ENCODE measurements around the gene COX6A1.

Gene COX6A1

DNA sequence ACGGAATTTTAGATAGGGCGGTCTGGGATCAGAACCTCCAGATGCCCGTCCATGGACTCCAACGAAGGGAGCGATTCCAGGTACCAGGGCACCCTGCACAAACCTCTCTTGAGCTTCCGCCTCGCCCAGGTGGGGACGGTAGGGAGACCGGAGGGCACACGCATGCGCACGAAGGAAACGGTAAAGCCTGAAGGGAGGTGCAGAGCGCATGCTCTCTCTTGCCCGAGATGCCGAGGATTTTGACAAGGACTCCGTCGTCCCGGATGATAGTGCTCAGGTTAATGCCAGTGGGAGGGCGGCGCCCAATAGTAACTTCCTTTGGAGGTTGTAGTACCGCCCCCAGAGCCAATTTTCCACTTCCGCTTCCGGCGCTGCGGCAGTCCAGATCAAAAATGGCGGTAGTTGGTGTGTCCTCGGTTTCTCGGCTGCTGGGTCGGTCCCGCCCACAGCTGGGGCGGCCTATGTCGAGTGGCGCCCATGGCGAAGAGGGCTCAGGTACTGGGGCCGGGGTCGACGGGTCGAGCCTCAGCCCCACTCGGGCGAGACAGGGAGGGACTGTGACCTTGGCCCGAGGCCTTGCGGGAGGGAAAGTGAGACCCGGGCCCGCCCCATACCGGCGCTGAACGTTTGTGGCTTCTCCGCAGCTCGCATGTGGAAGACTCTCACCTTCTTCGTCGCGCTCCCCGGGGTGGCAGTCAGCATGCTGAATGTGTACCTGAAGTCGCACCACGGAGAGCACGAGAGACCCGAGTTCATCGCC, at the start of gene COX6A1:
Gene COX6A1, plus strand, starts transcription at position 379 of the 760 bp plus-strand sequence. Its CDS starts 14 bp downstream, at position 393.
- DNase-seq (ENCODE audit: low read depth in 2 of 2) = peak; percentile 96 to 97

DNA sequence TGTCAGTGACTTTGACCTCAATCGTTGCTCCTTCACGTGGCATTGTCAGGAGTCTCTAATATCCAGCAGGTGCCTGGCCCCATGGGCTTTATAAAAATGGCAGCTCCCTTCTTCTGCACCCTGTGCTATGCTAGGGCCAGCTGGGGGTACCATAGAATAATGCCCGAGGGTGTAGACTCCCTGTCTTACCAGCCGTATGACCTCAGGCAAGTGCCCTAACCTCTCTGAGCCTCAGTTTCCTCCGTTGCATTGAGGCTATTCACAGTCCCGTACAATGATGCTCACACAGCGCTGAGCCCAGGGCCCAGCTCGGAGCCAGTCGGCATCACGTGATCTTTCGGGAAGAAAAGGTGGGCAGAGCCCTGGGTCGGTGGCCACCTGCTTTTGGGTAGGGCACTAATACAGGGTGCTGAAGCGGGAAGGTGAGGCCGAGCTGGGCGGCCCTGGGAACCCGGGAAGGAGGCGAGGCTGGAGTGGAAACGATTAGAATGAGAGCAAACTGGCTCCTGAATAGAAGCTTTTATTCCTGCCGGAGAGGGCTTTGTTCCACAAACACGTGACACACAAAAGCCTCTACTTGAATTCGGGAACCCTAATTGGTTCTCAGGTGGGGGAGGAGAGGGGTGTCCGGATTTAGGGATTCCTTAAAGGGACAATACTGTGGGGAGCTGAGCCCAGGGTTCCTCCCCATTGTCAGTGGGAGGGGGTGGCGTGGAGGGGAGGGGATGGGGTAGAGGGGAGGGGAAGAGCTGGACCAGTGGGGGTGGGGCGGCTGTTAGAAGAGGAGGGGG, 49.0 kb upstream of the COX6A1 start:
- no peak for DNase-seq (ENCODE audit: low read depth in 2 of 2)

DNA sequence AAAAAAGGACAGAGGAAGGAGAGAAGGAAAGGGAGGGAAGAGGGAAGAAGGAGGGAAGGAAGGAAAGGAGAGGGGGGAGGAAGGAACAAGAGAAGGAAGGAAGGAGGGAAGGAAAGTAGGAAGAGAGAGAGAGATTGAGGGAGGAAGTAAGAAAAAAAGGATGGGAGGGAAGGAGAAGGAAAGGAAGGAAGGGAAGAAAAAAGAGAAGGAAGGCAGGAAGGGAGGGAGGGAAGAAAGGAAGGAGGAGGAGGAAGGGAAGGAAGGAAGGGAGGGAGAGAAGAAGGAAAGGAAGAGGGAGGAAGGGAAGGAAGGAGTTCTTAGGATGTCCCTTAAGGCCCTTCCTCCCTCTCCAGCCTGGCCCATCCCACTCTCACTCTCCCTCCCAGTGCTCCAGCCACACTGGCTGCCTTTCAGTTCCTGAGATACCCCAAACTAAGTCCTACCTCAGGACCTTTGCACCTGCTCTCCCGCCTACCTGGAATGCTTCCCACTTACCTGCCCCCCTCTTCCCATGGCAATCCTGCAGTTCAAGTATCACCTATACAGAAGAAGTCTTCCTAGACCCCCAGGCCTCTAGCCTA, 47.3 kb upstream of the COX6A1 start:
- DNase-seq (ENCODE audit: low read depth in 2 of 2) = no peak

DNA sequence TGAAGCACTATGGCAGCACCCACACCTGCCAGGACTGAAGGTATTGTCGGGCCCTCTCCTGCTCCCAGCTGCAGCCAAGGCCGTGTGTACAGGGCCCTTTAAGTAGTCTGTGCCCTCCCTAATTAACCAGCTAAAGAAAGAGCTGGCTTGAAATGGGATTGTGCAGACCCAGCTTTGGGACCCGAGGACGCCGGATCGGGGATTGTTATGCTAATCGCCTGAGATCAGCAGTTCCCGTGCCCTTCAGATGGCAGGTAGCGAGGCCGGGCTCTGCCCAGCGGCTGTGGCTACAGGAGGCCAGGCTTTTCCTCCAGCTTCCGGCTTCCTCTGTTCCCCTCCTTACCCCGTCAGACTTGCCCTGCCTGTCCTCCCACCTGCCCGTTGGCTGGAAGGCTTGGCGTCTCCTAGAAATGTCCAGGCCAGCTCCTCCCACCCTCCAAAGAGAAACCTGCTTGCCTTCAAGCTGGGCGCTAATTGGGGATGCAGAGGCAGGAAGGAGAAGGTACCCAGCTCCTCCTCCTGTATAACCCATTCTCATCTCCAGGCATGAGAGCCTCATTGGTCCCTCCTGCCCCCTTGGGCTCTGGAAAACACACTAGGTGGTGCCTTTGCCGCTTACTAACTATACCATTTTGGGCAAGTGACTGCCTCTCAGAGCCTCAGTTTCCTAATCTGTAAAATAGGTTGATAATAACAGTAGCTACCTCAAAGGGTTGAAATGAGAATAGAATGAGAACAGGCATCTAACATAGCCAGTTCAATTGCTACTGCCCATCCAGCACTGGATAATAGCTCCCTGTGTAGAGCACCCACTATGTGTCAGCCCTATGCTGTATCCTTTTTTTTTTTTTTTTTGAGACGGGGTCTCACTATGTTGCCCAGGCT, 43.2 kb upstream of the COX6A1 start:
- DNase-seq (ENCODE audit: low read depth in 2 of 2) = no peak

DNA sequence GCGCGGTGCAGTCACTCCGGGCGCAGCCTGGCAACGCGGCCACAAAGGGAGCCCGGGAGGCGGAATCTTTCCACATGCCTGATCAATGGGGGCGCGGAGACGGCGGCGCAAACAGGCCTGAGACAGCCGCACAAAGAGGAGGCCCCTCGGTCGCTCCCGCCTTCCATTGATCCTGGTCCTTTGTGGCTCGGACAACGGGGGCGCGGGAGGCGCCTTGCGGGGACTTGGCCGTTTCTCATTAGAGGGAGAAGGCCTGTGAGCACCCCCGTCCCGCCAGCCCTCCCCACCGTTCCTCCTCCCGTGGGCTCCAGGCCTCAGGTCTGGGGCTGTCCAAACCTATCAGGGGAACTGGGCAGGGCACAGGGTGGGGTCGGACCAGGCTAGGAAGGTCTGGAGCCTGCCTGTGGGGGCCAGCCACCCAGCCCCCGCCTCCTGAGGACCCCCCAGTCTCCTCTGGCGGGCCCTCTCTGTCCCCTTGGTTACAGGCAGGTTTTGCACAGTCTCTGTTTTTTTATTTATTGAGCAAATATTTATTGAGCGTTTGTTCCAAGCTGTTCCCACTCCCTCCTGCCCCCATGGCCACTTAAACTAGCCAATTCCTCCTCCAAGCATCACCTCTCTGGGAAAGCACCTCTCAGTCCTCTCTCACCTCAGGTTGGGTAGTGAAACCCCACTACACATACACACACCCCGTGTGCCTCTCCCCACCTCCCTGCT, 39.9 kb upstream of the COX6A1 start:
- DNase-seq (ENCODE audit: low read depth in 2 of 2) = no peak

DNA sequence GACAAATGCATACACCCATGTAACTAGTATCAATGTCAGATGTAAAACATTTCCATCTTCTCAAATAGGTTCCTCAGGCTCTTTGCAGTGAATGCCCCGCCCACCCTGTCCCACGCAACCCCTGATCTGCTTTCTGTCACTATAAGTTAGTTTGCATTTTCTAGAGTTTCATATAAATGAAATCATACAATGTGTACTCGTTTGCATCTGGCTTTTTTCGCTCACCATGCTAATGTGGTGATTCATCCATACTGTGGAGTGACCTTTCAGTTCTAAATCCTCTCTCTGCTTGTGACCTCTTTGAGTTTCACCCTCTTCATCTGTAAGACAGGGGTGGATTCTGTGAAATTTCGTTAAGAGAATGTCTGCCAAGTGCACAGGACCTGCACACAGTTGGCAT, 38.4 kb upstream of the COX6A1 start:
- no peak for DNase-seq (ENCODE audit: low read depth in 2 of 2)

DNA sequence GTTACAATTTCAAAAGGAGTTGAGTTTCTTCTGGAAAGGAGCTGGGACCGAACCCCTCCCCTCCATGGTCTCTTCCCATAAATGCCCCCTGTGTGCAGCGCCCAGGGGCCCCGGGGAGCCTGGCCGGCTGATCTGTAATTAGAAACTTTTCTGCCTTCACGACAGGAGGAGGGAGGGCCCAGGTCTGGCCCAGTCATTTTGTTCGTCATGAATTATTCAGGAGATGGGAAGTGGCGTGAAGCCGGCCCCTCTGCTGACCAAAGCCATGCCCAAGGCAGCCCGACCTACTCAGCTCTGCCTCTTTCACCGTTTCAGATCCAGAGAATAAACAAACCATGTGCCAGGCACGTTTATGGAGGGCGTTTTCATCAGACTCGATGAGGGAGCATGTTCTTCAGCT, 35.7 kb upstream of the COX6A1 start:
- DNase-seq (ENCODE audit: low read depth in 2 of 2) = no peak

DNA sequence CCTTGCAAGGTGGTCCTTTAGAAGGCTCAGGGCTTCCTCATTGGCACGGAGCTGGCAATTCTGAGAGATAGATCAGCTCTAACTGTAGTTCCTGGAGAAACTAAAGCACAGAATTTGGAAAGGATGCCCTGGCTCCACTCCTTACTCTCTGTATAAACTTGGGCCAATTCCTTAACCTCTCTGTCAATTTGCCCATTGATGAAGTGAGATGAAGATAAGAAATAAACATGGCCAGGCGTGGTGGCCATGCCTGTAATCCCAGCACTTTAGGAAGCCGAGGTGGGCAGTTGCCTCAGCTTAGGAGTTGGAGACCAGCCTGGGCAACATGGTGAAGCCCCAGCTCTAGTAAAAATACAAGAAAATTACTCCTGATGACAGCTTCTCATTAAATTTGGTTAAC, 34.0 kb upstream of the COX6A1 start:
- no peak for DNase-seq (ENCODE audit: low read depth in 2 of 2)

DNA sequence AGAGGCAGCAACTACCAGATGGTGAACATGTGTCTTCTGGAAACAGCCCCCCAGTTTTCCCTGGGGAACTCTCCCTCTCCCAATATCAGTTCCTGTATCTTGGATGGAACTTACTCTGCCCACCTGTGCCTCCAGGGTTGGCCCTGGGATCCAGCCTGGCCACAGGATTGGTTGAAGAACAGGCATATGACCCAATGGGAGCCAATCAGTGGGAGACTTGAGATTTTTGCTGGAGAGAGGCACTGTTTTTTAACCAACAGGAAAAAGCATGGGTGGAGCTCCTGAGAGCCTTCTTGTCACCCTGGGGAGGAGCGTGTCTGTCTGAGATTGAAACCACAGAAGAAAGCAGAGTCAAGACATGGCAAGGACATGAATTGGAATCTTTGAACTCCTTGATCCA, 33.6 kb upstream of the COX6A1 start:
- DNase-seq (ENCODE audit: low read depth in 2 of 2) = no peak

DNA sequence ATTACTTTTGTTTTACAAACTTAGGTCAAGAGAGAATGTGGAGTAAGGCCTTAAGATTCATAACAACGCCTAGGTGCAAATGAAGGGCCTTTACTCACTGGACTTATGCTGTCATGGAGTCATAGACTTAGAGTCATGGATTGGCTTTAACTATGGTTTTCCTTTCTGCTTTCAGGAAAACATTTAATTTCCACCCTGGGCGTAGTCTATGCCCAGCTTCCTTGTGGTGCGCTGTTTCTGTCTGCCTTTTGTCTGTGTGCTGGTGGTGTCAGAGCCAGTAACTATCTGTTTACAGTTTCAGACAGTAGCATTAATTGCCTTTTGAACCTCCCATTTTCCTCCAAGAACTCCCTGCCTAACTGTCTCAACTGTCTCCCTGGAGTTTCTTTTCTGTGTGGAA, 31.8 kb upstream of the COX6A1 start:
- no peak for DNase-seq (ENCODE audit: low read depth in 2 of 2)

DNA sequence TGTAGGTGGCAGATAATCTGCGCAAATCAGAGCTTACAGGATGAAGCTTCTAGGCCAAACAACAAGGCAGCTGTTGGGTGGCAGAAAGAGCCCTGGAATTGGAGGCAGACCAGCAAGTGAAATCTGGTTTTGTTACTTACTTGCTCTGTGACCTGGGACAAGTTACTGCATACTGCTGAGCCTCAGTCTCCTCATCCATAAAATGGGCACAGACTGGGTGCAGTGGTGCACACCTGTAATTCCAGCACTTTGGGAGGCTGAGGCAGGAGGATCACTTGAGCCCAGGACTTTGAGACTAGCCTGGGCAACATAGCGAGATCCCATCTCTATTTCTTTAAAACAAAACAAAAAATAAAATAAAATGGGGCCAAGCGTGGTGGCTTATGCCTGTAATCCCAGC, 31.4 kb upstream of the COX6A1 start:
- no peak for DNase-seq (ENCODE audit: low read depth in 2 of 2)

DNA sequence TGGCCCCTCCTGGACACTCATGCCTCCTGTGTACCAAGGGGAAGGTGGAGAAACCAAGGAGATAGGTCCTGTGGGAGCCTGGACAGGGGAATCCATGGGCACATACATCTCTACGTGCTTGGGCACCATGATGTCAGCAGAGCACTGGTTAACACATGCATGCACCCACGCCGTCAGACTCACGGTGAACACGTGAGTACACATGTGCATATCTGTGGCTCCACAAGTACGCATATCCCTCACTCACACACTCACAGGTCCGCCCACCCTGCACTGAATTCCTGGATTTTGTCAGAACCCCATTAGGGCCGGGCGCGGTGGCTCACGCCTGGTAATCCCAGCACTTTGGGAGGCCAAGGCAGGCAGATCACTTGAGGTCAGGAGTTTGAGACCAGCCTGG, 29.1 kb upstream of the COX6A1 start:
- DNase-seq (ENCODE audit: low read depth in 2 of 2) = no peak

DNA sequence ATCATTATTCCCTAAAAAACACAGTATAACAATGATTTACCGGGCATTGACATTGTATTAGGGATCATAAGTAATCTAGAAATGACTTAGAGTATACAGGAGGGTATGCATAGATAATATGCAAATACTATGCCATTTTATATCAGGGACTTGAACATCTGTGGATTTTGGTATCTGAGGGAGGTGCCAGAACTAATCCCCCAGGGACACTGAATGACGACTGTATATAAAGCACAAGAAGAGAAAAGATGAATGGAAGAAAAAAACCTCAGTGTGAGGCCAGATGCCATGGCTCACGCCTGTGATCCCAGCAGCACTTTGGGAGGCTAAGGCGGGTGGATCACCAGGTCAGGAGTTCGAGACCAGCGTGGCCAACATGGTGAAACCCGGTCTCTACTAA, 25.5 kb upstream of the COX6A1 start:
- no peak for DNase-seq (ENCODE audit: low read depth in 2 of 2)

DNA sequence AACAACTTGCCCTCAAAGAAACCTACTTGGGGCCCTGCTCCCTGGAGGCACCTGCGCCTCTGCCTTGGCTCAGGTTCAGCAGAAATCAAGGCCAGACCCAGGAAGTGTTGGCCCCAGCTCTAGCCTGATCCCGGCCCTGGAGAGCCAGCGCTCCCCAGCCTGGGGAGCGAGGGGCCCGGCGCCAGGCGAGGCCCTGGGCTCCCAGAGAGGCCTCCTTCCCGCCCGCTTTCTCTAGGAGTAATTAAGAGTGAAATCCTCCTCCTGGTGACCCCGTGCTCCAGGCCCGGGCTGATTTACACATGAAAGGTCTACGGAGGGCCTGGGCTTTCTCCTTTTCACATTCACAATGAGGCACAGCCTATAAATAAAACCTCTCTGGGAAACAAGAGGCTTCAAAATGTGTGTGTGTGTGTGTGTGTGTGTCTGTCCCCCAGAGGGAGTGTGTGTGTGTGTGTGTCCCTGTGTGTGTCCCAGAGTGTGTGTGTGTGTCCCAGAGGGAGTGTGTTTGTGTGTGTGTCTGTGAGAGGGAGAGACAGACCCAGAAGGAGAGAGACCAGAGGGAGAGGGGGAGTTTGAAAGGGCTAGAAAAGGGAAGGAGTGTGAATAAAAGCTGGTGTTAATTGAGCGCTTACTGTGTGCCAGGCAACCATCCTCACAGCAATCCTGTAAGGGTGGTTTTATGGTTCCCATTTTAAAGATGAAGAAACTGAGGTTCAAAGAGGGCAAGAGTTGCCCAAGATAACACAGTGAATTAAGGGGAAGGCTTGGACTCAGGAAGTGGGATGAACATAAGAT, 23.8 kb upstream of the COX6A1 start:
- no peak for DNase-seq (ENCODE audit: low read depth in 2 of 2)

DNA sequence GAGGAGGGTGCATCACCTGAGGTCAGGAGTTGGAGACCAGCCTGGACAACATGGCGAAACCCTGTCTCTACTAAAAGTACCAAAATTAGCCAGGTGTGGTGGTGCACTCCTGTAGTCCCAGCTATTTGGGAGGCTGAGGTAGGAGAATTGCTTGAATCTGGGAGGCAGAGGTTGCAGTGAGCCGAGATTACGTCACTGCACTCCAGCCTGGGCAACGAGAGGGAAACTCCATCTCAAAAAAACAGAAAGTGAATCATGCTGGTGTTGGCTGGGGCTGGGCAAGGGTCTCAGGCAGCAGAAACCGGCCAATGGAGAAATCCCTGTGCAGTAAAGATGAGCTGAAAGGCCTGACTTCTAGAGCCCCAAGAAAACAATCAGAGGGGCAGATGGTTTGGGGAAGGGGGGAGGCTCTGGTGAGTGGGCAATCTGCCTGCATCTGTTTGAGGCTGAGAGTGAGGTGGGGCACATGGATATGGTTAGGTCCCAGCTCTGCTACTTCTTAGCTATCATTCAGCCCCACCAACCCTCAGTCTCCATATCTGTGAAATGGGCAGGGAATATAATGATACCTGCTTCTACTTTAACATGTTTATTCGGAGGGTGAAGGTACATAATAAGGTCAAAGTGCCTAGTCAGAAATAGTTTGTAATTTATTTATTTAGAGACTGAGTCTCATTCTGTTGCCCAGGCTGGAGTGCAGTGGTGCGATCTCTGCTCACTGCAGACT, 21.3 kb upstream of the COX6A1 start:
- no peak for DNase-seq (ENCODE audit: low read depth in 2 of 2)

DNA sequence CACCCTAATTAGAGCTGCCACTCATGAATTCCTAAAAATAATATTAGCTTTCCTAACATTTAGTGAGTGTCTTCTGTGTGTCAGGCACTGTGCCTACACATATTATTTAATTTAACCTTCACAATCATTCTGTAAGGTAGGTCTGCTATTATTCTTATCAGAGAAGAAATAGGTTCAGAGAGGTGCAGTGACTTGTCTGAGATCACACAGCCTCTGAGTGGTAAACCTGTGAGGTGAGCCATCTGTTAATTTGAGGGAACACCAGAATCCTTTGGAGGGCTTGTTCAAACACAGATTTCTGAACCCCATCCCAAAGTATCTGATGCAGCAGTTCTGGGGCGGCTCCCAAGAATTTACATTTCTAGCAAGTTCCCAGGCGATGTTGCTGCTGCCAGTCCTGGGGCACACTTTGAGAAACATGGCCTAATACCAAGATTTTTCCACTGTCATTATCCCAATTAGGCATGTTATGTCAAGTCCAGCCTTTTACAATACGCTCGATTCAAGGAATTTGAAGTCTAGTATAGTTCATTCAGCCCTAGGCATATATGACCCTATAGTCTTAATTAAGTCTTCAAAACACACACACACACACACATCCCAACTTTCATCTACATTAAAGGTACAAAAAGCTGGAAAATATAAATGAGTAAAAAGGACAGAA, 19.9 kb upstream of the COX6A1 start:
- no peak for DNase-seq (ENCODE audit: low read depth in 2 of 2)

DNA sequence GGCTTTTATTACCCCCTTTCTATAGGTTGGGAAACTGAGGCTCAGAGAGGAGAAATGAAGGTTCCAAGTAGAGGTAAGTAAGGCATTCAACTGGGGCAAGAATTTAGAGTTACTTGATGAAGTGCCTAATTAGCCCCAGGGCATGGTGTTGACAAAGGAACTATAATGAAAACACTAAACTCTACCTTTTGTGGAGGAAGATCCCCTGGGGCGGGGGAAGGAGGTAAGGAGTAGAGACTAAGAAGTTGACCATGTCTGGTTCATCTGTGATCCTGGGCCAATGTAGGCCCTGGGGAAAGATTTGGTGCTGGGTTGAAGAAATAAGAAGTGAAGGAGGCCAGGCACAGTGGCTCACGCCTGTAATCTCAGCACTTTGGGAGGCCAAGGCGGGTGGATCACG, 16.2 kb upstream of the COX6A1 start:
- DNase-seq (ENCODE audit: low read depth in 2 of 2) = no peak

DNA sequence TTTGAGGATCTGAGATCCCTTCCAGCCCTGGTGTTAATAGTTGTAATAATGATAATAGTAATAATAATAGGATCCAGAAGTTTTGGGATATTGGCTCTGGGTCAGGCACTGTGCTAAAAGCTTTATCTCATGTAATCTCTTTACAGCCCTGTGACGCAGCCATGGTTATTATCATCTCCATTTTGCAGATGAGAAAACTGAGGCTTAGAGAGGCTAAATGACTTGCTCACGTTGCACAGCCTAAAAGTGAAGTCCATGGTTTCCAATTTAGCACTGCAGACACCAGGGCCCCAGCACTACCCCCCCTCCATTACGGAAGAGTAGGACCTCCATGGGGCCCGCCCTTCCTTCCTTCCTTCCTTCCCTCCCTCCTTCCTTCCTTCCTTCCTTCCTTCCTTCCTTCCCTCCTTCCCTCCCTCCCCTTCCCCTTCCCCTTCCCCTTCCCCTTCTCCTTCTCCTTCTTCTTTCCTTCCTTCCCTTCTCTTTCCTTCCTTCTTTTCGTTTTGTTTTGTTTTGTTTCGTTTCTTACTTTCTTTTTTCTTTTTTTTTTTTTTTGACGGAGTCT, 14.9 kb upstream of the COX6A1 start:
- no peak for DNase-seq (ENCODE audit: low read depth in 2 of 2)

DNA sequence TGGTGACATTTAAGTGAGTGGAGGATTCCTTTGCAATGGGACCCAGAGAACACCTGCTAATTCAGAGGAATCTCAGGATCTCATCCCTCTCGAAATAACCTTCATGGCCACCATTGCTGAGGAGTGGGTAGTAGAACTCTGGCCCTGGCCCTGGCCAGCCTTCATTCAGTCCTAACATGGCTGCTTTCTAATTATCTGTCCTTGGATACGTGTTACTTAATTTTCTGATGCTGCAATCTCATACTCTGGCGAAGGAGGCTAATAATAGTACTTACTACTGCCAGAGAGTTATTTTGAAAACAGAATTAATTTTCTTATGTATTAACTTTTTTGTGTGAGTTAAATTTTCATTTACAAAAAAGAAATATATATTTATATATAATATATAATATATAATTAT, 12.1 kb upstream of the COX6A1 start:
- no peak for DNase-seq (ENCODE audit: low read depth in 2 of 2)
